NCI-H748 (cell line): Measurements from ENCODE around the gene PLXNA2.
A peak's percentile ranks its signal among the peaks of the same experiment; 100 is the strongest.

Experiments
- DNase-seq: peaks from one replicate; lab custom pipeline; 2025; ENCODE audit not compliant: unreplicated experiment; lab: John Stamatoyannopoulos, UW

Gene PLXNA2

DNA sequence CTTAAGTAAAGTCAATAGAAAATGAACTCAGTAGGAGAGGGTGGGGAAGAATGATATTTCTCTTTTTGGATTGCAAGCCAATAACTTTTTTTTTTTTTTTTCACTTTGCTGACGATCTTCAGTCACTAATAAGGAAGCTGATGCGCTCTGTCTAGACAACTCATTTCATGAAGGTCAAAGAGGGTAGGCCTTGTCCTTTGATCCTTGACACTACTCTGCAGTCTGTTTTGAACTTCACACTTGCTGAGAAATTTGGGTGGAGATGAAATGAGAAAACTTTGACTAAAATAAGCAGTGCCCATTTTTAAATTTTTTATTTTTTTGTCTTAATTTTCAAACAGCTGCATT, 20.9 kb upstream of the PLXNA2 start:
- no peak for DNase-seq

- no peak for DNase-seq
Observed at GRCh38 chr1:208264469-208265121, 20.4 kb upstream of the PLXNA2 start.

- no peak for DNase-seq
Observed at GRCh38 chr1:208261874-208262273, 17.7 kb upstream of the PLXNA2 start.

- DNase-seq, result no peak
Observed at GRCh38 chr1:208258277-208258676, 14.1 kb upstream of the PLXNA2 start.

DNA sequence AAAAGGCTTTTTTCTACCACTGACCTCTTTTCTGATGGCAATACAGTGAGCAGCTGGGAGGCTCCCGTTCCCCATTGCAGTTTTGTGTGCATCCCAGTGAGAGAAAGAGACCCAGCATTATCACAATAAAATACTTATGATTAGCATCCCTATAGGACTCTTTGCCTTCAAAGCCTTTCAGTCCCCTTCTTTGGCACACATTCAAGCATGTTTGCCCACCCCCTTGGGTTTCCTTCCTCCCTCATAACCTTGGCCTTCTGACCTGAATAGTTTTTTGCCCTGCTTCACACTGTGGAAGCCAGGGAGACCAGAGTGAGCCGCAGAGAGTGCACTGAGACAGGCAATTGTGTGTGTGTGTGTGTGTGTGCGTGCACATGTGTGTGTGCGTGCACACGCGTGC, 13.2 kb upstream of the PLXNA2 start:
- DNase-seq, result no peak

DNA sequence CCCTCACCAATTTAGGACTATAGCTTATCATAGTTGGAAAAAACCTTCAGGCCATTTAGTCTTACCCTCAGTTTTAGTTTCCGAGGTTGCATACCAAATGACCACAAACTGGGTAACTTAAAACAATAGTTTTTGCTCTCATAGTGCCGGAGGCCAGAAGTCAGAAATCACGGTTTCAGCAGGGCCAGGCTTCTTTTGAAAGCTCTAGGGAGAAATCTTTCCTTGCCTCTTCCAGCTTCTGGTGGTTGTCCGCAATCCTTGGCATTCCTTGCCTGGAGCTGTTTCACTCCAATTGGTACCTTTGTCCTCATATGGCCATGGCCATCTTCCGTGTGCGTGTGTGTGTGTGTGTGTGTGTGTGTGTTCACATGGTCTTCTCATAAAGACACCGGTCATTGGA, 12.4 kb upstream of the PLXNA2 start:
- DNase-seq, result no peak

- DNase-seq, result no peak
Observed at GRCh38 chr1:208256091-208256490, 11.9 kb upstream of the PLXNA2 start.

DNA sequence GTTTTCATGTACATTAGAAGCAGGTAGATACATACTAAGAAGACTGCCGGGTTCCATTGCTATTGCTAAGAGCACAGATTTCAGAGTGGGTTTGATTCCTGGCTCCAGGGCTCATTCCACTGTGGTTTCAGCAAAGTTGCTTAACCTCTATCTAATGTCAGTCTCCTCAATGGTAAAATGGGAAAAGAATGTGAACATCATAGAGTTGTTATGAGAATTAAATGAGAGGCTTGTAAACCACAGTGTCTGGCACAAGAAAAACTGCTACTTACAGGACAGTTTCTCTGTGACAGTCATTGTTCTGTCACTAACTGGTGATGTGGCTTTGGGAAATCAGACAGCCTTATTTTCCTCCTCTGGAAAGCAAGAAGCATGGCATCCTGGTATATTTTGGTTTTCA, 10.7 kb upstream of the PLXNA2 start:
- no peak for DNase-seq

DNA sequence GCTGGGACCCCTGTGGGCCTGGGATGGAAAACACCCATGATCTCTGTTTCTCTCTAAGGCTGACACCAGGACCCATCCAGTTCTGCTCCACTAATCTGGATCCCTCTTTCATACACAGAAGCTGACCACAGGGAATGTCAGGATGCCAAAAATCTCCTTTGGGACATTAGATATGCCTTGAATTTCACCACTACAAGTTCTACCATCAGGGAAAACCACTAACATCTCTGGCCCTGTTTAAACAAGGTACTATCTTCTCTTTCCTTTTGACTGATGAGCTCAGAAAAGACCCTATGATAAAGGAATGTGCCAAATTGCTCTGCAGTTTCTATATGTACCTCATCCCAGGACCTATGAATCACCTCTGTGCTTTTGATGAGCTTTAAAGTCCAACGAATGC, 10.2 kb upstream of the PLXNA2 start:
- DNase-seq, result no peak

- DNase-seq, result no peak
Observed at GRCh38 chr1:208252836-208253576, 8.8 kb upstream of the PLXNA2 start.

DNA sequence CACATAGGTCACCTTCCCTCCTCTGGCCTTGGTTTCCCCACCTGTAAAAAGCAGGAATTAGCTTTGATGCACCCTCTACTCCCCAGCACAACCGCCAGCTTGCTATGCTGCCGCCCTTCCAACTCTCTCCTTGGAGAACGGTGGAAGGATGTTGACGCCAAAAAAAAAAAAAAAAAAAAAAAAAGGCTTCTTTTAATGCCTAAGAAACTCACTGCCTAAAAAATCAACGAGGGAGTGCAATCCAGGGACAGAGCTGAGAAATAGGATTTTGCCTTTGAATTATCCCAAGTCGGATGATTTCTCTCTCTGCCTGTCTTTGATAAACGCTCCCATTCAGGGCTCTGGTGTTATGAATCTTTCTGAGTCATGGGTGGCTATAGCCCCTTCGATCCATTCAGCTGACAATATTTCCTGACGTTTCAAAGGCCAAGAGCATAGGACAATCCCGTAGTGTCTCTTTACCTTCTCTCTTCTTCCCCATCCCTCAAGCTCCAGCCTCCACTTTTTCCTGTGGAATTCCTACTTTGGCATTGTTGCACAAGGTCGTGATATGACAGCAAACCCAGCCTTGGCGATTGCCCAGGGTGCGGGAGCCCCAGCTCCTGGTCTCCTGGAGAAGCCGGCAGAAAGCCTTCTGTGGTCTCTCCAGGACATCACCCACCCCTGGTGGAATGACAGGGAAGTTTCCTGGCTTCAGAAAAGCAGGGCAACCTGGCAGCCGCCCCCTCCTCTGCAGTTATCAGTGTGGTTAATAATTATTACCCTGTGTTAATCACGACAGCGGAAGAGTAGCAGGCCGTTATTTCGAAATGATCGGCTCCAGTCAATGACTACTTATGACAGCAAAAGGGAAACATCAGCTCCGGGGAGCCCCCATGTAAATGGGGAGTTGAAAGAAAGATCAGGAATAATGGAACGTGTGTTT, 8.0 kb upstream of the PLXNA2 start:
- DNase-seq, result no peak

DNA sequence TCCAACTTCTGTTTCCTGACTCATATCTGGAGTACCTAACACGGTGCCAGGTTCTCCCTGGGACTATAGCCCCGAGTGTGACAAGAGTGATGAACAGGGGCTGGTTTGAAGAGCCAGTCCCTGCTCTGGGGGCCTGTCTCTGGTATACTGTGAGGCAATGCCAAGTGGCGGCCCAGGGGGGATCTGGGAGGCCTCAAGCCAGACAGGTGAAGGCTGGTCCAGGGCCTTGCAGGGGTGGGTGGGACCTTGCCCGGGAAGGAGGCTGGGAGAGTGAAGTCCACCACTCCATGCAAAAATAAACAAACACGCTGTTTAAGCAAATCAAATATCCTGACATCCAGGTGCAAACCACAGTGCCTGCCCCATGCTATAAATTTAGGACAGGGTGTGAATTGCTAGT, 6.8 kb upstream of the PLXNA2 start:
- DNase-seq, result peak; percentile 13

DNA sequence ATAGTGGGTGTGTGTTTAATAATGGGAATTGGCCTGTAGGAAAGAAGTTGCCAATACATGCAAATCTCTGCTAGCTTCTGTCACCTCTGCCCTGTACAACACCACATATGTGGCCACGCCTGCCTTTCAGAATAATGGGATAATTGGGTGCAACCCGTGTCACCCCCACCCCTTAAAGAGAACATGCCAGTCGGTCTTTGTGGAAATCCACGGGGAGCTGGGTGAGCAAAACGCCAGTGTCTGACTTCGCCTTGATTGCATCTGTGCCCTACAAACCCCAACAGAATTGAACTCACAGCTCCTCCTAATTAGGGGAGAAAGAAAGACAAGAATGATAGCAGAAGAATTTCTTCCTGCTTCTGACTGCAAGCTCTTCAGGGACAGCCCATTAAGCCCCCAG, 6.4 kb upstream of the PLXNA2 start:
- peak; percentile 25 for DNase-seq

DNA sequence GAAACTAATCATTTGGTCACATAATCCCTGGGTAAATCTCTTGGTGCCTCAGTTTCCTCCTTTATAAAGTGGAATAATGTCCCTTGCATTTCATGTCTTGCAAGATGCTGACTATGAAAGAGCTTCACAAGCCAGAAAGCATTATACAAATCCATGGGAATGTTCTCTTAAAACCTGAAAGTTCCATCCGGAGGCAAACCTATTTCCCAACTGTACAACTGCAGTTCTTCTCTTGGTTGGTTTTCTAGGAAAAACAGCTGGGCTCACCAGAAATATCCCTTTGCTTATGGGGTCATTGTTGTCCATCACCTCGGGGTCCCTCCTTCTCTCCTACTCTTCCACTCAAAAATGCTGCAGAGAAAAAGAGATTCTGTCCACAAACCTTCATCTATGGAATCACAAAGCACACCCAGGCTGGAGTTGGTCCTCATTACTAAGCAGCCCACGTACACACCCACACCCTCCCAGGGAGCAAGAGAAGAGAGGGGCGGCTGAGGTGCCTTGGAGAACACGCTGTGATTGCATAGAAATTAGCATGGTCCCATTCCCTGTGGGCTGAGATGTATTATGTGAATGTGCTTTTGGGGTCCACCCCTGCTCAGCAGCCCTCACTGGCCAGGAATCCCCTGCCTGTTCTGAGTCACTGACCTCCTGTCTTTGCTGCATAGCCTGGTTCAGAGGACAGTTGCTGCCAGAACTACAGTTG, 5.0 kb upstream of the PLXNA2 start:
- DNase-seq, result no peak

- DNase-seq, result no peak
Observed at GRCh38 chr1:208248307-208248801, 4.2 kb upstream of the PLXNA2 start.

DNA sequence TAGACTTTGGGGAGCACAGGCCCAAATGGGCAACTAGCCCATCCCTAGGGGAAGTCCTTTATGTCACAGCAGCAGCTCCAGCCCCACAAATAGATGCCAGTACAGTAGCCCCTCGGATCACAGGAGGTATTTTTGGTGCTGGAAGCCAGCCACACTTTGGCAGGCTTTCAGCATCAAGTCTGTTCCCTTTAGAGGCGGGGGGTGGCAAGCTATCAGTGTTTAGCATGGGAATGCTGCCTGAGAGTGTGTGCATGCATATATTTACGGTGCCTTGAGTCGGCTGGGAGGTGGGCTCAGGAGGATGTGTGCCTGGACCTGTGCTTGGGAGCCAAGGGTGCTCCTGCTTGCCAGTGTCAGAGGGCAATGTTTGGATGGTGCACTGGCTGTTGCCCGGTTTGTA, 3.5 kb upstream of the PLXNA2 start:
- DNase-seq, result no peak

DNA sequence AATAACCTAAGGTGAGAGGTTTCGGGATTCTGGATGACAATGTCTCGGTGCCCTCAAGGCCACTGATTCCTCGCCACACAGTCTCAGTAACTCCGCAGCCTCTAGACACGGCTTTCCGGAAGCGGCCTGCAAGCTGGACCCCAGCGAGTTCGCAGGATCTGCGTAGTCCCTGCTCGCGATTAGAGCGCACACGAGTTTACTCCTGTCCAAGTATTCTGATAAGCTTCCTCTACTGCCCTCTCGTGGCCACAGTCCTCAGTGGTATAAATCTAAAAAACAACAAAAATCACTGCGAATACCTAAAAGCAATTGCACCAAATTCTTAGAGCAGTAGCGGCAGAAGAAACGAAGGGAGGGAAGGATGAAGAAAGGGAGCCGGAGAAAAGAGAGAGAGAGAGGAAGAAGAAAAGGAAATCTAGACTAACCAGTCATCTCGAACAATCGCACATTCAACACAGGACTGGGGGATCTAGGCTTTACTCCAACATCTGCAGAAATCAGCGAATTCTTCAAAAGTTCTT, 1.1 kb upstream of the PLXNA2 start:
- DNase-seq, result peak; percentile 94

DNA sequence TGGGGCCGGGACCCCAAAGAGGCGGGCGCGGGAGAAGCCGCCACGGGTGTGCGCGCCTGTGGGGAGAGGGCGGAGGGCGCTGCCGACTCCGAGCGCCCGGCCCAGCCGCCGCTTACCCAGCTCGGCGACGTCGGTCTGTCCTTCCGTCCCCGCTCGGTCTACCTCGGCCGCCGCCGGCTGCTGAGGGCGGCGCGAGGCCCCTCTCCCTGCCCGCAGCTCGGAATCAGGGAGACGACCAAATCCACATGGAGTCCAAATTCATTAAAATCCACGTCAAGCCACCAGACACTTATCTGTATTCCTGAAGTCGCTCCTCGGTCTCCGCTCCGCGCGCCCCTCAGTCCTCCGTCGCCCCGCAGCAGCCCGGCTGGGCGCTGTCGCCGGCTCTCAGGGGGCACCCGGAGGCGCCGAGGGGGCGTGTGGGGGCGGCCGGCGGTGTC, 637 bp downstream of the PLXNA2 start:
- peak; percentile 57 for DNase-seq

GRCh38 chr1:208242941-208243526, 1.1 kb downstream of the PLXNA2 start:
- DNase-seq, result peak; percentile 57

- DNase-seq, result no peak
Observed at GRCh38 chr1:208242146-208242545, 2.0 kb downstream of the PLXNA2 start.
